B cell (primary cell): ENCODE measurements around the gene ZNF816. TPM values are rescaled to one million over a fixed set of nuclear protein-coding genes. Genes with fewer than 3 reads are reported as not detected.

Source experiments
- ATAC-seq: fragments of 200-7000 bp; cut with Tn5 transposase; one replicate; pipeline ENCODE4 v1.10.0; 2021; ENCODE audit warnings: low read depth, mild to moderate bottlenecking, moderate number of reproducible peaks, moderate library complexity
- CTCF ChIA-PET: fragments of 350-600 bp; sonication (Branson Sonifier 250); formaldehyde crosslinking; loops from one replicate; lab custom pipeline; 2021; ENCODE audit warnings: antibody characterized with exemption, inconsistent platforms; lab: Charles Lee
- POLR2A ChIA-PET: fragments of 350-600 bp; sonication (Branson Sonifier 250); formaldehyde crosslinking; loops from one replicate; lab custom pipeline; 2021; ENCODE audit warnings: antibody characterized with exemption; lab: Charles Lee
- DNase-seq: peaks from one replicate; pipeline ENCODE4 v3.0.0; 2013
- H2AFZ ChIP-seq: 2 replicates; pipeline ENCODE4 v1.6.1; 2012; ENCODE audit warnings: mild to moderate bottlenecking, low read depth, low read length; ENCODE audit not compliant: insufficient read depth, poor library complexity, severe bottlenecking
- H3K27ac ChIP-seq, 2 donors: 1 replicate in 1 of 2; 2 replicates in 1 of 2; pipeline ENCODE4 v1.5.1; 2012 to 2013; ENCODE audit warnings: low read length in 2 of 2, mild to moderate bottlenecking in 2 of 2, moderate library complexity in 1 of 2
- H3K27me3 ChIP-seq, 4 experiments: fragments of 200-600 bp in 1 of 4; sonication (generic) in 1 of 4; replicated peaks in 1 of 4; 1 replicate in 2 of 4; 2 replicates in 2 of 4; pipeline versions ENCODE4 v1.6.1 to v1.7.0; 2013 to 2016; ENCODE audit warnings: low read length in 3 of 4, mild to moderate bottlenecking in 2 of 4, mixed read lengths in 1 of 4, moderate library complexity in 1 of 4; ENCODE audit not compliant: insufficient read depth in 4 of 4, control insufficient read depth in 3 of 4; ENCODE audit errors: control extremely low read depth in 1 of 4
- H3K36me3 ChIP-seq, 2 experiments: replicated peaks in 1 of 2; 1 replicate in 1 of 2; 2 replicates in 1 of 2; pipeline versions ENCODE4 v1.6.1 to v1.7.1; 2013; ENCODE audit warnings: low read length in 1 of 2; ENCODE audit not compliant: insufficient read depth in 2 of 2, control insufficient read depth in 1 of 2; ENCODE audit errors: control extremely low read depth in 1 of 2, extremely low read depth in 1 of 2
- H3K4me1 ChIP-seq, 2 donors: fragments of 200-600 bp in 1 of 2; sonication (generic) in 1 of 2; 1 replicate in 1 of 2; 2 replicates in 1 of 2; pipeline versions ENCODE4 v1.5.1 to v1.6.1; 2013 to 2017; ENCODE audit warnings: low read length in 2 of 2; ENCODE audit not compliant: control insufficient read depth in 2 of 2, insufficient read depth in 2 of 2
- H3K4me2 ChIP-seq: replicated peaks from 2 replicates; pipeline ENCODE3; 2012; ENCODE audit warnings: mild to moderate bottlenecking, low read depth, low read length; ENCODE audit not compliant: poor library complexity, severe bottlenecking
- H3K4me3 ChIP-seq, 5 experiments: fragments of 200-600 bp in 1 of 5; sonication (generic) in 1 of 5; 1 replicate in 3 of 5; 2 replicates in 2 of 5; pipeline versions ENCODE4 v1.5.1 to v1.7.0; 2011 to 2016; ENCODE audit warnings: low read length in 4 of 5, mild to moderate bottlenecking in 4 of 5, low read depth in 2 of 5, control low read depth in 1 of 5, moderate library complexity in 1 of 5; ENCODE audit not compliant: insufficient read depth in 1 of 5; ENCODE audit errors: control extremely low read depth in 1 of 5, extremely low read depth in 1 of 5
- H3K79me2 ChIP-seq: fragments of 200-600 bp; sonication (generic); one replicate; pipeline ENCODE4 v1.6.0; 2016; ENCODE audit warnings: low read length; ENCODE audit not compliant: control insufficient read depth, insufficient read depth
- H3K9ac ChIP-seq: fragments of 200-600 bp; sonication (generic); 2 replicates; pipeline ENCODE4 v1.6.1; 2017; ENCODE audit warnings: mild to moderate bottlenecking, low read length, moderate library complexity
- H3K9me3 ChIP-seq, 3 donors: one replicate each; pipeline versions ENCODE4 v1.6.1 to v1.7.1; 2013; ENCODE audit warnings: low read length in 2 of 3; ENCODE audit not compliant: control insufficient read depth in 2 of 3, insufficient read depth in 1 of 3; ENCODE audit errors: control extremely low read depth in 1 of 3
- H4K20me1 ChIP-seq: 2 replicates; pipeline ENCODE4 v1.6.0; 2012; ENCODE audit warnings: mild to moderate bottlenecking, low read length; ENCODE audit not compliant: insufficient read depth, control insufficient read depth, poor library complexity, severe bottlenecking
- H3K27ac Mint-ChIP-seq: one replicate; pipeline ENCODE4 v1.8.0; 2021; ENCODE audit warnings: mixed read lengths
- H3K27me3 Mint-ChIP-seq: one replicate; pipeline ENCODE4 v1.8.0; 2021; ENCODE audit warnings: mixed read lengths
- H3K4me1 Mint-ChIP-seq: one replicate; pipeline ENCODE4 v1.8.0; 2021; ENCODE audit warnings: mixed read lengths
- H3K4me3 Mint-ChIP-seq: one replicate; pipeline ENCODE4 v1.8.0; 2021; ENCODE audit warnings: mixed read lengths
- H3K9me3 Mint-ChIP-seq: one replicate; pipeline ENCODE4 v1.8.0; 2022; ENCODE audit warnings: mixed read lengths; ENCODE audit not compliant: insufficient read depth
- EZH2 ChIP-seq: IDR thresholded peaks from 2 replicates; pipeline ENCODE4 v1.6.1; 2012; ENCODE audit warnings: borderline replicate concordance, low read depth, mild to moderate bottlenecking, moderate library complexity, low read length; ENCODE audit not compliant: insufficient read depth, poor library complexity, severe bottlenecking
- WGBS: methylation state at CpG from one replicate; pipeline ENCODE4 v1.1.5; 2013; ENCODE audit warnings: missing lambda C conversion rate; ENCODE audit not compliant: insufficient coverage; 5-methylcytosine and 5-hydroxymethylcytosine counted together
- intact Hi-C: fragments of 100-400 bp; cut with micrococcal nuclease; formaldehyde crosslinking; loops from one replicate; pipeline ENCODE4 v1.10.0; 2022
- polyA plus RNA-seq: library from polyadenylated mRNA; depleted of rRNA; stranded (reverse); fragments of >200 nt; gene quantifications from 2 replicates; pipeline ENCODE4 v1.2.3, GENCODE V29; 2012
- total RNA-seq, 2 donors: library from RNA; stranded (reverse); fragments of 120-200 nt in 1 of 2; gene quantifications; 1 replicate in 1 of 2; 2 replicates in 1 of 2; pipeline versions ENCODE4 v1.2.3 to v1.2.4, GENCODE V29; 2013 to 2022
- TF ChIP-seq, protein P1 (sequence below): fragments of 200-600 bp; IDR thresholded peaks from one replicate; pipeline ENCODE4 v1.8.0; 2022; ENCODE audit warnings: antibody characterized with exemption, mild to moderate bottlenecking

ZNF816 gene
- total and polyA plus RNA-seq, 2 donors (not counting 1 experiment from before 2014, with no cell fraction given): 4.5 to 25.0 TPM

DNA sequence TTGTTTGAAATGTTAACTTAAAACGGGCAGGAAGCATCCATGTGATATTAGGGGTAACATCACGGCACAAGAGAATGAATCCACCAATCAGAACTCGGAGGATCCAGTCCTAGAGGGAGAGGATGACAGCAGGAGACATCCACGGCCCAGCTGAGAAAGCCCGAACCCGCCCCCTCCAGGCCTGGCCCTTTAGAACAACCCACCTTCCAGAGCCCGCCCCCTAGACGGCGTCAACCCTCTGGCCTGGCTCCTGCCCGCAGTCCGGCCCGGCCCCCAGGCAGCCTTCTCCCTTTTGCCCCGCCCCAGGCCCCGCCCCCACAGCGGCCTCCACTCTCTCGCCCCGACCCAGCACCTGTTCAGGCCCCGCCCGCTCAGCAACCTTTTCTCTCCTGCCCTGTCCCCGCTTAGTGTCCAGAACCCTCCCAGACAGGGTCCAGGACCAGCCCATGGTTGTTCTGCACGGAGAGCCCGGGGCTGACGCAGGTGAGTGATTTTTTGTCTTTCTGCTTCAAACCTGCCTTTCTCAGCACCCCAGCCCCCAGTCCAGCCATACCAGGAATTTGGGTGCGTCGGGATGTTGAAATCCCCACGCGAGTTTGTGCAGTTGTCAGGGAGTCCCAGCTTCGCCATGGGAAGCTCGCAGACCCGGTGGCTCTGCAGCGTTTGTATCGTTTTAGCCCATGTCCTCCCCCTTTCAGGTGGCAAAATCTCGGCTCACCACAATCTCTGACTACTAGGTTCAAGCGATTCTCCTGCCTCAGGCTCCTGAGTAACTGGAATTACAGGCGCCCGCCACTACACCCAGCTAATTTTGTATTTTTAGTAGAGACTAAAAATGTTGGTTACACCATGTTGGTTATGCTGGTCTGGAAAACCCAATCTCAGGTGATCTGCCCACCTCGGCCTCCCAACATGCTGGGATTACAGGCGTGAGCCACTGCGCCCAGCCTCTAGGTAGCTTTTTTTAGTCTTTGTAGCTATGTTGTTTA lies 16.1 kb downstream of the ZNF816 start:
- Histone ChIP-seq H3K36me3 (peaks cover 10 to 18% of the 10 kb centered on the region in 2 experiments), H2AFZ (no peak overlapping the region), H3K27ac (no peak overlapping the region), H3K79me2 (peaks cover 12% of the 10 kb centered on the region), H3K9ac (no peak overlapping the region), H3K4me2 (no peak overlapping the region), H3K4me3 (no peak overlapping the region), H4K20me1 (no peaks in the 10 kb centered on the region), H3K9me3 (peaks cover 15 to 56% (median 54%) of the 10 kb centered on the region in 3 donors), H3K4me1 (peaks cover 3 to 11% of the 10 kb centered on the region in 2 donors), H3K27me3 (no peaks in the 10 kb centered on the region)
- Mint-ChIP-seq H3K4me1 (peaks cover 10% of the 10 kb centered on the region), H3K27me3 (no peaks in the 10 kb centered on the region), H3K9me3 (peaks cover 16% of the 10 kb centered on the region), H3K4me3 (no peak overlapping the region), H3K27ac (no peak overlapping the region)
- ATAC-seq (no peak), DNase-seq (no peak)
- 77% methylated on average over 26 of the region's 39 CpGs for WGBS
- ChIA-PET POLR2A (no interaction called here), CTCF (interaction anchor here (1.0 kb wide), 1 partner anchor 10 kb away, joined by 3 read pairs; no protein-coding TSS in a partner anchor)
- intact Hi-C loops: loop anchor here (10.0 kb wide), 1 partner anchor 418 kb away; the partner anchor contains the start of gene ZNF525
- TF ChIP-seq, protein P1, sequence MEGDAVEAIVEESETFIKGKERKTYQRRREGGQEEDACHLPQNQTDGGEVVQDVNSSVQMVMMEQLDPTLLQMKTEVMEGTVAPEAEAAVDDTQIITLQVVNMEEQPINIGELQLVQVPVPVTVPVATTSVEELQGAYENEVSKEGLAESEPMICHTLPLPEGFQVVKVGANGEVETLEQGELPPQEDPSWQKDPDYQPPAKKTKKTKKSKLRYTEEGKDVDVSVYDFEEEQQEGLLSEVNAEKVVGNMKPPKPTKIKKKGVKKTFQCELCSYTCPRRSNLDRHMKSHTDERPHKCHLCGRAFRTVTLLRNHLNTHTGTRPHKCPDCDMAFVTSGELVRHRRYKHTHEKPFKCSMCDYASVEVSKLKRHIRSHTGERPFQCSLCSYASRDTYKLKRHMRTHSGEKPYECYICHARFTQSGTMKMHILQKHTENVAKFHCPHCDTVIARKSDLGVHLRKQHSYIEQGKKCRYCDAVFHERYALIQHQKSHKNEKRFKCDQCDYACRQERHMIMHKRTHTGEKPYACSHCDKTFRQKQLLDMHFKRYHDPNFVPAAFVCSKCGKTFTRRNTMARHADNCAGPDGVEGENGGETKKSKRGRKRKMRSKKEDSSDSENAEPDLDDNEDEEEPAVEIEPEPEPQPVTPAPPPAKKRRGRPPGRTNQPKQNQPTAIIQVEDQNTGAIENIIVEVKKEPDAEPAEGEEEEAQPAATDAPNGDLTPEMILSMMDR: no peak
- TF ChIP-seq EZH2: no peak
